HG03066 (cell line): Measurements from ENCODE around the gene ZNF763.
A peak's percentile ranks its signal among the peaks of the same experiment; 100 is the strongest.
"Not testable (repeated sequence)": the region's sequence is repeated elsewhere in the genome, so short reads cannot be mapped to it uniquely, and the experiment has no call there.

Experiments used
- ATAC-seq: cut with Tn5 transposase; IDR thresholded peaks from one replicate; pipeline ENCODE4 v1.9.1; 2021; ENCODE audit warnings: low read depth; ENCODE audit not compliant: unreplicated experiment

ZNF763 gene

GRCh38 chr19:11970174-11970573, 5.3 kb downstream of the ZNF763 start:
- ATAC-seq: no peak

GRCh38 chr19:11971041-11971440, 6.2 kb downstream of the ZNF763 start:
- no peak for ATAC-seq

GRCh38 chr19:11973019-11973810, 8.4 kb downstream of the ZNF763 start:
- ATAC-seq: no peak

- no peak for ATAC-seq
Measured at GRCh38 chr19:11978492-11979100, 13.8 kb downstream of the ZNF763 start.

- no peak for ATAC-seq
Measured at GRCh38 chr19:11979527-11979926, 14.7 kb downstream of the ZNF763 start.

- no peak for ATAC-seq
Measured at GRCh38 chr19:11982526-11982925, 17.7 kb downstream of the ZNF763 start.

GRCh38 chr19:11984986-11985385, 20.1 kb downstream of the ZNF763 start:
- ATAC-seq: no peak

GRCh38 chr19:11986754-11987153, 21.9 kb downstream of the ZNF763 start:
- ATAC-seq: no peak

- ATAC-seq: peak; percentile 88
Measured at GRCh38 chr19:11987405-11988281, 22.8 kb downstream of the ZNF763 start.

GRCh38 chr19:11989112-11989456, 24.2 kb downstream of the ZNF763 start:
- ATAC-seq: no peak

GRCh38 chr19:11991921-11992320, 27.1 kb downstream of the ZNF763 start:
- ATAC-seq: not testable (repeated sequence)

- no peak for ATAC-seq
Measured at GRCh38 chr19:11995174-11995573, 30.3 kb downstream of the ZNF763 start.

- no peak for ATAC-seq
Measured at GRCh38 chr19:12000152-12000981, 35.5 kb downstream of the ZNF763 start.

GRCh38 chr19:12015015-12015752, 50.3 kb downstream of the ZNF763 start:
- ATAC-seq: no peak

- no peak for ATAC-seq
Measured at GRCh38 chr19:12015753-12016116, 50.9 kb downstream of the ZNF763 start.
